NCI-H2107 treated with DMSO at 0.1 percent for 48 hours (cell line): Measurements from ENCODE around the gene GSC.
"Not testable (repeated sequence)": the region's sequence is repeated elsewhere in the genome, so short reads cannot be mapped to it uniquely, and the experiment has no call there.

Source experiments
- DNase-seq: peaks from one replicate; lab custom pipeline; 2025; ENCODE audit not compliant: unreplicated experiment; lab: John Stamatoyannopoulos, UW

Gene GSC

GRCh38 chr14:94747153-94747552 is 22.8 kb downstream of the GSC start:
- DNase-seq: not testable (repeated sequence)

- no peak for DNase-seq
Measured at GRCh38 chr14:94746131-94746530, 23.8 kb downstream of the GSC start.

- DNase-seq: no peak
Measured at GRCh38 chr14:94738751-94739150, 31.2 kb downstream of the GSC start.

GRCh38 chr14:94738097-94738496 is 31.8 kb downstream of the GSC start:
- no peak for DNase-seq

GRCh38 chr14:94728950-94729349 is 41.0 kb downstream of the GSC start:
- no peak for DNase-seq

- not testable (repeated sequence) for DNase-seq
Measured at GRCh38 chr14:94728440-94728839, 41.5 kb downstream of the GSC start.

- not testable (repeated sequence) for DNase-seq
Measured at GRCh38 chr14:94726649-94727048, 43.3 kb downstream of the GSC start.

- DNase-seq: no peak
Measured at GRCh38 chr14:94724993-94725392, 44.9 kb downstream of the GSC start.

GRCh38 chr14:94722397-94722796 is 47.5 kb downstream of the GSC start:
- DNase-seq: no peak
